ENCODE results near the gene LENG9.
A peak's percentile ranks its signal among the peaks of the same experiment; 100 is the strongest.

Gene LENG9

DNA sequence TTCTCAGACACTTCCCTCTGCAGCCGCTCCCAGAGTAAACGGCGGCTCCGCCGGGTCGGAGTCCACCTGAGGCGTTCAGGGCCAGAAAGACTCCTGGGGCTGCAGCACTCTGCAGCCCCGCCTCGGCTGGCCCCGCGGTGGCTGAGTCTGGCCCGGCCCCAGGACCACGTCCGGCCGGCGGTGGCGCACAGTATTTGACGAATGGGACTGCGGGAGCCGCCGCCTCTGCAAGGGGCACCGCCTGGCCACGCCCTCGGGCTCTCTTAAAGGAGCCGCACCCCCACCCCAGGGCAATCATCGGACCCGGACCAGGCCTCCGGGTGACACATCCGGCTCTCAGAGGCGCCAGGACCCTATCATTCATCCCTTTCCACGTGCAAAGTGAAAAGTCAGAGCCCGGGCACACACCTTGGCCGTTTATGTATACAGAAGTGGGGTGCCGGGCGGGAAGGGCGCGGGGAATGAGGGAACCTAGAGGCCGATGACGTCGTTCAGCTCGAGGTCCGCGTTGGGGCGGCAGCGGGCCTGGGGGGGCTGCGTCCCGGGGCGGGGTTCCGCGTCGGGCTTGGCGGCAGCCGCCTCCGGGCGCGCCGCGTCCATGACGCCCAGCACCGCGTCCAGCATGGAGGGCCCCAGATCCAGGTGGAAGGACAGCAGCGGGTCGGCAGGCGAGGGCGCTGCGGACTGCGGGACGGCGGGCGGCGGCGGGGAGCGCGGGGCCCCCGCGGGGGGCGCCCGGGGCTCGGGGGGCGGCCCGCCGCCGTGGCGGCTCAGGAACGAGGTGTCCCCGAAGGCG, 1.2 kb upstream of the LENG9 start:
- Histone ChIP-seq H3K27me3 (replicated peaks) (no peaks in the 10 kb centered on the region), H3K4me3 (ENCODE audit: low read depth, low read length) (peak overlapping the region; percentile 61), H3K27ac (peak overlapping the region; percentile 65), H3K36me3 (replicated peaks) (peaks cover 23% of the 10 kb centered on the region)
- DNase-seq, result peak; percentile 80
- TF ChIP-seq, protein P1, sequence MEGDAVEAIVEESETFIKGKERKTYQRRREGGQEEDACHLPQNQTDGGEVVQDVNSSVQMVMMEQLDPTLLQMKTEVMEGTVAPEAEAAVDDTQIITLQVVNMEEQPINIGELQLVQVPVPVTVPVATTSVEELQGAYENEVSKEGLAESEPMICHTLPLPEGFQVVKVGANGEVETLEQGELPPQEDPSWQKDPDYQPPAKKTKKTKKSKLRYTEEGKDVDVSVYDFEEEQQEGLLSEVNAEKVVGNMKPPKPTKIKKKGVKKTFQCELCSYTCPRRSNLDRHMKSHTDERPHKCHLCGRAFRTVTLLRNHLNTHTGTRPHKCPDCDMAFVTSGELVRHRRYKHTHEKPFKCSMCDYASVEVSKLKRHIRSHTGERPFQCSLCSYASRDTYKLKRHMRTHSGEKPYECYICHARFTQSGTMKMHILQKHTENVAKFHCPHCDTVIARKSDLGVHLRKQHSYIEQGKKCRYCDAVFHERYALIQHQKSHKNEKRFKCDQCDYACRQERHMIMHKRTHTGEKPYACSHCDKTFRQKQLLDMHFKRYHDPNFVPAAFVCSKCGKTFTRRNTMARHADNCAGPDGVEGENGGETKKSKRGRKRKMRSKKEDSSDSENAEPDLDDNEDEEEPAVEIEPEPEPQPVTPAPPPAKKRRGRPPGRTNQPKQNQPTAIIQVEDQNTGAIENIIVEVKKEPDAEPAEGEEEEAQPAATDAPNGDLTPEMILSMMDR (IDR thresholded peaks at IDR 0.05; ENCODE audit: low read depth, low read length, missing control alignments), result no peak
- in situ Hi-C loops (cut with HindIII; ENCODE audit: low pct_ligation_motif_present, low sequenced_read_pairs), result no loop called here

DNA sequence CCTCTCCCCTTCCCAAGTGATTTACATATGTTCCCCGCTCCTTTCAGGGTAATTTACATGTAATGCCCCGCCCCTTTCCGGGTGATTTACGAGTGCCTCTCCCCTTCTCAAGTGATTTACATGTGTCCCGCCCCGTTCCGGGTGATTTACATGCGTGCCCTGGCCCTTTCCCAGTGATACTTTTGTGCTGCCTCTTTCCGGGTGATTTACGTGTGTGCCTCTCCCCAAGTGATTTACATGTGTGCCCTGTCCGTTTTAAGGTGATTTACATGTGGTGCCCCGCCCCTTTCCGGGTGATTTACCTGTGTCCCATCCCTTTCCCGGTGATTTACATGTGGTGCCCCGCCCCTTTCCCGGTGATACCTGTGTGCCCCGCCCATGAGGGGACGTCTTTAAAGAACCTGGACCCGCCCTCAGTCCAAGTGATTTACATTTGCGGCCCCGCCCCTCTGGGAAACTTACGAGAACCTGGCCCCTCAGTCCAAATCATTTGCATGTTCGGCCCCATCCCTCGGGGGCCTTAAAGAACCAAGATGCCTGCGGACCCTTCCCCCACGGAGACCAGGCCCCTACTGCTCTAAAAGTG, 559 bp upstream of the LENG9 start:
- Histone ChIP-seq H3K36me3 (replicated peaks) (peaks cover 27% of the 10 kb centered on the region), H3K27me3 (replicated peaks) (no peaks in the 10 kb centered on the region), H3K27ac (peak overlapping the region; percentile 65), H3K4me3 (ENCODE audit: low read depth, low read length) (peak overlapping the region; percentile 61)
- TF ChIP-seq, protein P1 (IDR thresholded peaks at IDR 0.05; ENCODE audit: low read depth, low read length, missing control alignments), result no peak
- peak; percentile 91 for DNase-seq
- in situ Hi-C loops (cut with HindIII; ENCODE audit: low pct_ligation_motif_present, low sequenced_read_pairs), result no loop called here

DNA sequence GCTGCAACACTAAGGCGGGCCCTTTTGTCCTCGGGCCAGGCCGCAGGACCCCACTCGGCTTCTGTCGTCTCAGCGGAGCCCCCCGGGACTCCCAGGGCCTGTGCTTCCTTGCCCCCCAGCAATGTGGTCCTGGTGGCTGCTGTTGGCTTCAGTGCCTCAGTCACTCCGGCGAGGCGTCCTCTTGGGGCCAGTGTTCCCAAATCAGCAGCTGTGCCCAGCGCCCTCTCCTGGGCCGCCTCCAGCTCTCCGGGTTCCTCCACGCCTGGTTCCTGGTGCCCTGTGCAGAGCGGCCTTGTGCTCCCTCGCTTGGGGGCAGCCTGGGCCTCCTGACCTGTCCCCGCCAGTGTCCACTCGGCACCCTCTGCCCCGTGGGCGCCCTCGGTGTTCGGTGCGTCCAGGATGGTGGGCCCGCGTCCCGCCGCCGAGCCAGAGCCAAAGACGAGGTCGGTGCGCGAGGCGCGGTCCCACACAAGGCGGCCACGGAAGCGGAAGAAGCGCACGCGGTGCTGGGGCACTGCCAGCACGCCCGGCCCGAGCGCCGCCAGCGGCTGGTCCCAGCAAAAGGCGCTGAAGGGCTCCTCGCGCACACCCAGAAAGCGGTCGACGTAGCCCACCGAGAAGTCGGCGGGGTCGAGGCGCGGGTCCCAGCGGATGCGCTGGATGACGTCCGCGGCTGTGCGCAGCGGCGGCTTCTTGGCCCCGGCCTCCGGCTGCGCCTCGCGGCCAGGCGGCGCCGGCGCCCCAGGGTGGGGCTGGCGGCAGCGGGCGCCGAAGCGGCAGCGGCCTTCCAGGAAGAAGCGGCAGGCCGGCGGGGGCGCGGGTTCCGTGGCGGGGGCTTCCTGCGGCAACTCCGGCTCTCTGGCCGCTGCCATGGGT, 685 bp downstream of the LENG9 start:
- Histone ChIP-seq H3K36me3 (replicated peaks) (peaks cover 40% of the 10 kb centered on the region), H3K27ac (peak overlapping the region; percentile 91), H3K4me3 (ENCODE audit: low read depth, low read length) (peak overlapping the region; percentile 61), H3K27me3 (replicated peaks) (no peaks in the 10 kb centered on the region)
- in situ Hi-C loops (cut with HindIII; ENCODE audit: low pct_ligation_motif_present, low sequenced_read_pairs), result no loop called here
- TF ChIP-seq, protein P1 (IDR thresholded peaks at IDR 0.05; ENCODE audit: low read depth, low read length, missing control alignments), result peak; percentile 52
- peak; percentile 36 for DNase-seq

DNA sequence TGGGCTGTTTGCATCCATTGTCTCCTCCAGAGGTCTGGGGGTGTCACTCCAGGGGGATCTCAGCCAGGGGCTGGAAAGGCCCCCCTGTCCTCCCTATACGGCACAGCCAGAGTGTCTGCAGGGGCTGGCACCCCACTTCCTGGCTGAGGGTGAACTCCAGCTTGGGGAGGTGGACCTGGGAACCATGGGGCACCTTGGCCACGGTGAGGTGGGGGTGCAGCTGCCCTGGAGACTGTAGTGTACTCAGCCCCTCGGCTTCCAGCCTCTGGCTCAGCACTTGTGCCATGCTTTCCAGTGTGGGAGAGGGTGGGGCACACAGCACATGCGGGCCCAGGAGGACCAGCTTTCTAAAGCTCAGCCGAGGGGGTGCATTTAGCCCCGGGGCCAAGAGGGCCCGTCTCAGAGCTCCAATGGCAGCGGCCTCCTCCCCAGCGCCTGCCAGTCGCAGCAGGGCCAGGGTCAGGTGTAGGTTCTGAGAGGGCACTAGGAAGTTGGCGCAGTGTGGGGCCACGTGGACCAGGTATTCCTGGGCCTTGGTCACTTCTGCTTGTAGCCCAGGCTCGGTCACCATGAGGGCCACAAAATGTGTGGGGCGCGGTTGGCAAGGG, 1.4 kb downstream of the LENG9 start:
- in situ Hi-C loops (cut with HindIII; ENCODE audit: low pct_ligation_motif_present, low sequenced_read_pairs), result no loop called here
- DNase-seq, result no peak
- peaks cover 47% of the 10 kb centered on the region for H3K36me3 ChIP-seq (replicated peaks)
- TF ChIP-seq, protein P1 (IDR thresholded peaks at IDR 0.05; ENCODE audit: low read depth, low read length, missing control alignments), result no peak
- H3K27ac ChIP-seq, result peak overlapping the region; percentile 91
- H3K4me3 ChIP-seq (ENCODE audit: low read depth, low read length), result peak overlapping the region; percentile 61
- no peaks in the 10 kb centered on the region for H3K27me3 ChIP-seq (replicated peaks)

DNA sequence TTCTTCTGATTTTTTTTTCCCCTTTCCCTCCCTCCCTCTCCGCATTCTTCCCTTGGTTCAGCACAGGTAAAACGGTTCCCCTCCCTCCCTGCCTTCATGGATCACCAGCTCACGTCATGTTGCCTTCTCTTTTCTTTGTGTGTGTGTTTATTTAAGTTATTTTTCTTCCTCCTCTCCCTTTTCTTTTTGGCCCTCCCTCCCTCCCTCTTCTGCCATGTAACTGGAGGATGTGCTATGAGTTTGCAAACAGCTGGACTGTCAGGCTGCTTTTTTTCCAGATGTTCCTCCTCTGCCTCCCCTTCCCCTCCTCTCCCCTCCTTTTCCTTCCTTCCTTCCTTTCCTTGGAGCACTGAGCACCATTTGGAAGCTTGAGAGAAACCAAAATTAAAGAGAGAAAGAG, 2.0 kb downstream of the LENG9 start:
- no peak overlapping the region for H3K27ac ChIP-seq
- H3K36me3 ChIP-seq (replicated peaks), result peaks cover 53% of the 10 kb centered on the region
- H3K4me3 ChIP-seq (ENCODE audit: low read depth, low read length), result no peak overlapping the region
- TF ChIP-seq, protein P1 (IDR thresholded peaks at IDR 0.05; ENCODE audit: low read depth, low read length, missing control alignments), result no peak
- in situ Hi-C loops (cut with HindIII; ENCODE audit: low pct_ligation_motif_present, low sequenced_read_pairs), result no loop called here
- no peaks in the 10 kb centered on the region for H3K27me3 ChIP-seq (replicated peaks)
- DNase-seq, result no peak

Data from brain microvascular endothelial cell (primary cell).